PFSK-1 (cell line): Measurements from ENCODE around the gene EPHB3.

ENCODE experiments used
- FOXP2 ChIP-seq: optimal IDR thresholded peaks from 2 replicates; pipeline ENCODE3; 2011; ENCODE audit warnings: borderline replicate concordance, control low read depth, inconsistent platforms; ENCODE audit not compliant: insufficient read depth; ENCODE audit errors: extremely low read length, extremely low read depth
- POLR2AphosphoS5 ChIP-seq: IDR thresholded peaks from 2 replicates; pipeline ENCODE4 v1.6.1; 2012; ENCODE audit warnings: low read depth, mild to moderate bottlenecking, control low read depth, low read length, moderate library complexity
- REST ChIP-seq, 2 experiments: IDR thresholded peaks; 2 replicates each; pipeline versions ENCODE4 v1.6.1 to v1.8.0; 2011 to 2012; ENCODE audit warnings: low read depth in 2 of 2, low read length in 2 of 2, control low read depth in 1 of 2, inconsistent platforms in 1 of 2, mild to moderate bottlenecking in 1 of 2, moderate library complexity in 1 of 2; ENCODE audit not compliant: insufficient read depth in 1 of 2
- SIN3A ChIP-seq: IDR thresholded peaks from 2 replicates; pipeline ENCODE4 v1.6.1; 2012; ENCODE audit warnings: mild to moderate bottlenecking, low read length, moderate library complexity, borderline replicate concordance; ENCODE audit not compliant: insufficient read depth
- TAF1 ChIP-seq: IDR thresholded peaks from 2 replicates; pipeline ENCODE4 v1.6.1; 2012; ENCODE audit warnings: low read length, control low read depth, borderline replicate concordance; ENCODE audit not compliant: insufficient read depth

EPHB3 gene

GRCh38 chr3:184597829-184598573 lies 36.4 kb downstream of the EPHB3 start:
- TF ChIP-seq SIN3A = no peak
- TF ChIP-seq POLR2AphosphoS5 = no peak
- TF ChIP-seq FOXP2 = no peak
- no peak for TF ChIP-seq REST (IDR thresholded peaks at IDR 0.05; ENCODE audit: insufficient read depth in 1 of 2, low read depth in 2 of 2, low read length in 2 of 2)

GRCh38 chr3:184598574-184598927 lies 37.0 kb downstream of the EPHB3 start:
- TF ChIP-seq POLR2AphosphoS5 = no peak
- TF ChIP-seq FOXP2 = no peak
- no peak for TF ChIP-seq SIN3A
- no peak for TF ChIP-seq REST (IDR thresholded peaks at IDR 0.05; ENCODE audit: insufficient read depth in 1 of 2, low read depth in 2 of 2, low read length in 2 of 2)
- TF ChIP-seq TAF1 = no peak

- TF ChIP-seq FOXP2 (no peak), REST (IDR thresholded peaks at IDR 0.05; ENCODE audit: insufficient read depth in 1 of 2, low read depth in 2 of 2, low read length in 2 of 2) (no peak), TAF1 (no peak), POLR2AphosphoS5 (no peak), SIN3A (no peak)
Observed at GRCh38 chr3:184599143-184599542, 37.6 kb downstream of the EPHB3 start.

- TF ChIP-seq POLR2AphosphoS5 = no peak
Observed at GRCh38 chr3:184600685-184601377, 39.2 kb downstream of the EPHB3 start.

GRCh38 chr3:184601576-184602371 lies 40.2 kb downstream of the EPHB3 start:
- TF ChIP-seq TAF1 = no peak
- TF ChIP-seq FOXP2 = no peak
- no peak for TF ChIP-seq REST (IDR thresholded peaks at IDR 0.05; ENCODE audit: insufficient read depth in 1 of 2, low read depth in 2 of 2, low read length in 2 of 2)
- no peak for TF ChIP-seq POLR2AphosphoS5
- TF ChIP-seq SIN3A = no peak
